Activated naive CD8-positive, alpha-beta T cell treated with anti-CD3 and anti-CD28 coated beads, Interleukin-2, amount 10 ng/mL, durations not matched to agents 7 days and 5 days (primary cell): Measurements from ENCODE around the gene TMEM238. TPM values are rescaled to one million over a fixed set of nuclear protein-coding genes. Genes with fewer than 3 reads are reported as not detected.
A peak's percentile ranks its signal among the peaks of the same experiment; 100 is the strongest.
"Not testable (repeated sequence)": the region's sequence is repeated elsewhere in the genome, so short reads cannot be mapped to it uniquely, and the experiment has no call there.

ENCODE experiments used
- ATAC-seq: fragments of 150-1000 bp; cut with Tn5 transposase; one replicate; pipeline ENCODE4 v1.10.0; 2021; ENCODE audit warnings: low read depth, moderate library complexity
- POLR2A ChIA-PET: fragments of 350-600 bp; sonication (Branson Sonifier 250); formaldehyde crosslinking; loops from one replicate; lab custom pipeline; 2021; ENCODE audit warnings: antibody characterized with exemption; lab: Charles Lee
- DNase-seq: peaks from one replicate; pipeline ENCODE4 v3.0.0; 2021
- H3K27ac Mint-ChIP-seq: one replicate; pipeline ENCODE4 v1.8.0; 2022; ENCODE audit warnings: mild to moderate bottlenecking, mixed read lengths
- H3K27me3 Mint-ChIP-seq: one replicate; pipeline ENCODE4 v1.8.0; 2022; ENCODE audit warnings: mild to moderate bottlenecking, moderate library complexity, mixed read lengths
- H3K36me3 Mint-ChIP-seq: one replicate; pipeline ENCODE4 v1.8.0; 2021; ENCODE audit warnings: mild to moderate bottlenecking, mixed read lengths
- H3K4me1 Mint-ChIP-seq: one replicate; pipeline ENCODE4 v1.8.0; 2021; ENCODE audit warnings: mixed read lengths
- H3K4me3 Mint-ChIP-seq: one replicate; pipeline ENCODE4 v1.8.0; 2022; ENCODE audit warnings: mild to moderate bottlenecking, moderate library complexity, mixed read lengths
- H3K9me3 Mint-ChIP-seq: one replicate; pipeline ENCODE4 v1.8.0; 2021; ENCODE audit warnings: mixed read lengths
- total RNA-seq, 2 experiments: library from RNA; stranded (reverse); gene quantifications; one replicate each; pipeline ENCODE4 v1.2.3, GENCODE V29; 2021

The TMEM238 gene
- total RNA-seq, result 10 to 100 TPM; 17.0 to 19.8 TPM

- H3K4me1 Mint-ChIP-seq, result peaks cover 47% of the 10 kb centered on the region
- POLR2A ChIA-PET, result interaction anchor here (0.6 to 3.2 kb wide), 28 partner anchors 9 to 270 kb away, joined by 3 to 62 read pairs (median 4); partner anchors contain the start of genes FIZ1, HSPBP1, IL11 and ISOC2
- peak within 1 kb of the TSS; percentile 99 for H3K27ac Mint-ChIP-seq
- H3K4me3 Mint-ChIP-seq, result peak within 1 kb of the TSS; percentile 100
- peaks cover 49% of the 10 kb centered on the region for H3K36me3 Mint-ChIP-seq
- ATAC-seq (peak; percentile 3), DNase-seq (peak; percentile 76)
- H3K27me3 Mint-ChIP-seq, result no peaks in the 10 kb centered on the region
- peaks cover 2% of the 10 kb centered on the region for H3K9me3 Mint-ChIP-seq
Observed at GRCh38 chr19:55384131-55384919, at the start of gene TMEM238. TSS of gene TMEM238 (minus strand) at chr19:55384292. CDS start at chr19:55384259, 33 bp downstream.

- no peaks in the 10 kb centered on the region for H3K36me3 Mint-ChIP-seq
- POLR2A ChIA-PET, result no interaction called here
- DNase-seq (no peak), ATAC-seq (no peak)
- no peak overlapping the region for H3K4me3 Mint-ChIP-seq
- H3K27ac Mint-ChIP-seq, result no peak overlapping the region
- H3K4me1 Mint-ChIP-seq, result no peaks in the 10 kb centered on the region
- no peaks in the 10 kb centered on the region for H3K9me3 Mint-ChIP-seq
- peaks cover 19% of the 10 kb centered on the region for H3K27me3 Mint-ChIP-seq
Observed at GRCh38 chr19:55433292-55433691, 49.2 kb upstream of the TMEM238 start.

- POLR2A ChIA-PET, result no interaction called here
- peaks cover 15% of the 10 kb centered on the region for H3K27me3 Mint-ChIP-seq
- DNase-seq (no peak), ATAC-seq (no peak)
- H3K9me3 Mint-ChIP-seq, result no peaks in the 10 kb centered on the region
- H3K27ac Mint-ChIP-seq, result no peak overlapping the region
- H3K36me3 Mint-ChIP-seq, result no peaks in the 10 kb centered on the region
- H3K4me3 Mint-ChIP-seq, result no peak overlapping the region
- no peaks in the 10 kb centered on the region for H3K4me1 Mint-ChIP-seq
Observed at GRCh38 chr19:55432241-55432959, 48.3 kb upstream of the TMEM238 start.

- H3K4me1 Mint-ChIP-seq, result no peaks in the 10 kb centered on the region
- H3K27me3 Mint-ChIP-seq, result peaks cover 8% of the 10 kb centered on the region
- no peak for DNase-seq
- H3K36me3 Mint-ChIP-seq, result no peaks in the 10 kb centered on the region
- no peak overlapping the region for H3K4me3 Mint-ChIP-seq
- H3K9me3 Mint-ChIP-seq, result no peaks in the 10 kb centered on the region
- H3K27ac Mint-ChIP-seq, result no peak overlapping the region
- POLR2A ChIA-PET, result no interaction called here
- no peak for ATAC-seq
Observed at GRCh38 chr19:55431183-55431582, 47.1 kb upstream of the TMEM238 start.

- Mint-ChIP-seq H3K27ac (no peak overlapping the region), H3K4me3 (no peak overlapping the region), H3K9me3 (no peaks in the 10 kb centered on the region), H3K36me3 (no peaks in the 10 kb centered on the region), H3K27me3 (peaks cover 13% of the 10 kb centered on the region), H3K4me1 (peaks cover 7% of the 10 kb centered on the region)
- DNase-seq (no peak), ATAC-seq (no peak)
- POLR2A ChIA-PET, result interaction anchor here (0.6 to 0.7 kb wide), 2 partner anchors 137 to 911 kb away, joined by 3 to 4 read pairs; no protein-coding TSS in a partner anchor
Observed at GRCh38 chr19:55426042-55426441, 42.0 kb upstream of the TMEM238 start.

- Mint-ChIP-seq H3K36me3 (no peaks in the 10 kb centered on the region), H3K9me3 (no peaks in the 10 kb centered on the region), H3K27me3 (peaks cover 16% of the 10 kb centered on the region), H3K4me1 (peaks cover 10% of the 10 kb centered on the region), H3K27ac (no peak overlapping the region), H3K4me3 (no peak overlapping the region)
- DNase-seq (no peak), ATAC-seq (no peak)
- POLR2A ChIA-PET, result no interaction called here
Observed at GRCh38 chr19:55424518-55424917, 40.4 kb upstream of the TMEM238 start.

GRCh38 chr19:55423225-55424005, 39.3 kb upstream of the TMEM238 start:
- H3K9me3 Mint-ChIP-seq, result no peaks in the 10 kb centered on the region
- POLR2A ChIA-PET, result no interaction called here

GRCh38 chr19:55421281-55421680, 37.2 kb upstream of the TMEM238 start:
- Mint-ChIP-seq H3K4me3 (peak overlapping the region; percentile 33), H3K27me3 (peaks cover 18% of the 10 kb centered on the region)
- not testable (repeated sequence) for H3K9me3 Mint-ChIP-seq, DNase-seq, H3K36me3 Mint-ChIP-seq, H3K4me1 Mint-ChIP-seq, H3K27ac Mint-ChIP-seq
- POLR2A ChIA-PET, result interaction anchor here (0.6 to 0.8 kb wide), 3 partner anchors 12 to 214 kb away, joined by 3 to 6 read pairs (median 3); partner anchors contain the start of gene UBE2S
- ATAC-seq, result peak; percentile 83

More at GRCh38 chr19:55423225-55424005, 39.3 kb upstream of the TMEM238 start:
- Mint-ChIP-seq H3K27ac (no peak overlapping the region), H3K4me1 (peaks cover 10% of the 10 kb centered on the region), H3K27me3 (peaks cover 16% of the 10 kb centered on the region), H3K36me3 (no peaks in the 10 kb centered on the region), H3K4me3 (no peak overlapping the region)
- no peak for DNase-seq
- ATAC-seq, result no peak

- no peak overlapping the region for H3K27ac Mint-ChIP-seq
- ATAC-seq, result no peak
- H3K9me3 Mint-ChIP-seq, result no peaks in the 10 kb centered on the region
- peaks cover 19% of the 10 kb centered on the region for H3K27me3 Mint-ChIP-seq
- no peaks in the 10 kb centered on the region for H3K36me3 Mint-ChIP-seq
- POLR2A ChIA-PET, result interaction anchor here (1.2 kb wide), 1 partner anchor 12 kb away, joined by 4 read pairs; the partner anchor contains the start of gene UBE2S
- no peak overlapping the region for H3K4me3 Mint-ChIP-seq
- peaks cover 10% of the 10 kb centered on the region for H3K4me1 Mint-ChIP-seq
- no peak for DNase-seq
Observed at GRCh38 chr19:55419624-55420236, 35.6 kb upstream of the TMEM238 start.

- POLR2A ChIA-PET, result interaction anchor here (1.1 to 1.2 kb wide), 2 partner anchors 12 to 75 kb away, joined by 4 to 7 read pairs; partner anchors contain the start of gene UBE2S
- no peaks in the 10 kb centered on the region for H3K9me3 Mint-ChIP-seq
- no peak for ATAC-seq
- H3K4me3 Mint-ChIP-seq, result no peak overlapping the region
- H3K27me3 Mint-ChIP-seq, result peaks cover 17% of the 10 kb centered on the region
- H3K27ac Mint-ChIP-seq, result no peak overlapping the region
- DNase-seq, result no peak
- H3K36me3 Mint-ChIP-seq, result no peaks in the 10 kb centered on the region
- peaks cover 10% of the 10 kb centered on the region for H3K4me1 Mint-ChIP-seq
Observed at GRCh38 chr19:55419103-55419502, 35.0 kb upstream of the TMEM238 start.

GRCh38 chr19:55418185-55418584, 34.1 kb upstream of the TMEM238 start:
- Mint-ChIP-seq H3K4me3 (no peak overlapping the region), H3K4me1 (peaks cover 10% of the 10 kb centered on the region), H3K36me3 (no peaks in the 10 kb centered on the region), H3K27me3 (peaks cover 20% of the 10 kb centered on the region), H3K9me3 (no peaks in the 10 kb centered on the region), H3K27ac (no peak overlapping the region)
- peak; percentile 69 for ATAC-seq
- no peak for DNase-seq
- POLR2A ChIA-PET, result interaction anchor here (1.1 kb wide), 2 partner anchors 11 to 76 kb away, joined by 4 to 7 read pairs; no protein-coding TSS in a partner anchor

GRCh38 chr19:55410168-55410567, 26.1 kb upstream of the TMEM238 start:
- POLR2A ChIA-PET, result interaction anchor here (0.9 kb wide), 1 partner anchor 11 kb away, joined by 3 read pairs; no protein-coding TSS in a partner anchor
- H3K27ac Mint-ChIP-seq, result peak overlapping the region; percentile 48
- H3K4me3 Mint-ChIP-seq, result no peak overlapping the region
- peaks cover 23% of the 10 kb centered on the region for H3K4me1 Mint-ChIP-seq
- peaks cover 12% of the 10 kb centered on the region for H3K9me3 Mint-ChIP-seq
- no peak for DNase-seq
- H3K27me3 Mint-ChIP-seq, result peaks cover 9% of the 10 kb centered on the region
- peaks cover 28% of the 10 kb centered on the region for H3K36me3 Mint-ChIP-seq
- no peak for ATAC-seq
